ENCODE measurements around the gene NKRF. TPM values are rescaled to one million over a fixed set of nuclear protein-coding genes. Genes with fewer than 3 reads are reported as not detected.

The NKRF gene
- total RNA-seq = 2.0 and 4.4 TPM in 2 replicates

DNA sequence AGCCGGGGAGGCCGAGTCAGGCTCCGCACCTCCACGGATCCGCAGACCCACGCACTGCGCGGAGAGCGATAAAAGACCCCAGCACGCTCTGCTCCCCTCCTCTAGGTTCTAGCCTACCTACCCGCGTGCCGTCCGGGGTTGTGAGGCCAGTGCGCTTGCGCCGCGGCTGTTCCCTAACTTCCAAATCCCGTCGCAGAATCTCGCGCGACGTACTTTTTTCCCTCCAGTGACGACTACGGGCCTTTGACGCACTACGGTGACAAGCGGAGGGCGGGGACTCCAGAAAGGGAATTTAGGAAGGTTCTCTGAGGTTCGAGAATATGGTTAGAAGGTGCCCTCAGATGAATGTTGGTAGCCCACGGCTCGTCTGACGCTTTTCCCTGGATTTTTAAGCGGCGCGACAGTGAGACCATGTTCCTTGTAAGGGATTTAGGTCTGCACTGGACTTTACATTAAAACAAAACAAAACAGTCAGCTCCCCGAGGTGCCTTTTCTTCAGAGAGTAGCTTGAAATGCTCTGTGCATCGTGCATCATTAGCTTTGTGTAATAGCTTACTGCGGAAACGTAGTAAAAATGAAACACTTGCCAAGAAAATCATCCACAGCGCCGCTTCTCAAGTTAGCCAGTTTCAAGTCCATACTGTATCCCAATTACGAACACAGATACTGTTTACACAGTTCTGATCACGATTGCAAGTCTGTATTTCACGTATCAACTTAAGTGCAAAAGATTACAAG is at the start of gene NKRF:
Gene NKRF, minus strand, starts transcription at position 145 of the 738 bp plus-strand sequence.

DNA sequence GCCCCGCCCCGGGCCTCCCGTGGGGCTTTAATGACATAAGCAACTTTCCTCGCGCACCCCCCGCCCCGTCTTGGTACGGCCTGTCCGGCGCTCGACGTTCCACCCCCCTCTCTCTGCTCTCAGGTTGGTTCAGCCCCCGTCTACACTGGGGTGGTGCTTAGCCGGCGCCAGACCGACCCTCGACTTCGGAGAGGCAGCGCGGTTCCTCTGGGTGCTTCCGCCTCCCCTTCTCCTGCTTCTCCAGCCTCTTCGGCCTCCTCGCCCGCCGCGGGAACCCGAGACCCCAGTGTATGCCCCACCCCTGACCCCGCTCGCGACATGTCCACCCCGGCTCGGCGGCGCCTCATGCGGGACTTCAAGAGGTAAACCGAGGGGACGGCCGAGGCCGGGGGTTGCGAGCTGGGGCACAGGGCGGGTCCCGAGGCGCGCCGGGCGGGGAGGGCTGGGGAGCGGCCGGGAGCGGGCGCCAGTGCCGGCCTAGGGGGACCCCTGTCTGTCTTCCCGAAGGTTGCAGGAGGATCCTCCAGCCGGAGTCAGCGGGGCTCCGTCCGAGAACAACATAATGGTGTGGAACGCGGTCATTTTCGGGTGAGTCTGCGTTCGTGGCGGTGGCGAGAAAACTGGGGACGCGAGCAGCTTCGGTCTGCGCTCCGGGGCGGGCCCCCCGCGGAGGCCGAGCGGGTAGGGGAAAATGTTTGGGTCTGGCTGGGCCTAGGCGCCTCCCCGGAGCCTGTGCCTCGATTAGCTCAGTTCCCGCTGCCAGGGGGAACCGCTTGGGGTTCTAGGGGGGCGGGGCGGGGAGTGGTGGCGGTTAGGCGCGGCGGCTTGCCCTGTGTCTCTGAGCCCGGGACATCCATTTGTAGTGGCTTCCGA is 31.6 kb downstream of the NKRF start, which contains the start of gene UBE2A:
Gene UBE2A, plus strand, starts transcription at position 170 of the 873 bp plus-strand sequence. Its CDS starts 149 bp downstream, at position 319.

DNA sequence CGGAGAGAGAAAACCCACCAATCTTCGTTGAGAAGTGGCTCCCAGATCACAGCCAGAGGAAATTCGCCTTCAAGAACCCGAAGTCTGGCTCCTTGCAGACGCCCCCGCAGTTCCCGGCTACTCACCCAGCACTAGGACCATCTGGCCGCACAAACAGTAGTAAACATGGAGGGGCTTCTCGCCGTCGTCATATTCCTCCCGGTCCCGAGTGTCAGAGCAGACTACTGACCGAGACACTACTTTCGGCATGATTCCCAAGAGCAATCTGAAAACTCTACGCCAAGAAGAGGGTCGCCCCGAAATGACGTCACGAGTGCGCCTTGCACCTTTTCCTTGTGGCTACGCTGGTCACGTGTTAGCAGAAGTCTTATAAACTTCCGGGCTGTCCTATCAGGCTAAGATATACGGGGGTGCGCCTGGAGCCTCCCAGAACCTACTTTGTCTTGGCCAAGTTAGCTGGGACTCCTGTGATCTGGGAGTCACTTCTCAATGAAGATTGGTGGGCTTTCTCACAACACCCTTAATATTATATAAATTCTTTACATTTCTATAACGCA is 41.0 kb downstream of the NKRF start, which contains the start of gene STEEP1:
Gene STEEP1, minus strand, starts transcription at position 303 of the 557 bp plus-strand sequence. Its CDS starts 54 bp downstream, at position 249.

Other genes with a start within 250 kb of the NKRF start
- 19.3 and 24.5 TPM in 2 replicates for gene SLC25A43, start 207.1 kb downstream of the NKRF start, total RNA-seq
- 407 and 514 TPM in 2 replicates for gene SLC25A5, start 138.0 kb downstream of the NKRF start, total RNA-seq
- gene STEEP1, start 41.0 kb downstream of the NKRF start, total RNA-seq = 20.2 and 23.7 TPM in 2 replicates
- gene UBE2A, start 31.9 kb downstream of the NKRF start, total RNA-seq = 36.3 and 40.1 TPM in 2 replicates
- gene SEPTIN6, start 86.7 kb upstream of the NKRF start, total RNA-seq = 16.7 and 20.6 TPM in 2 replicates
- gene SOWAHD, start 152.2 kb upstream of the NKRF start, total RNA-seq = not detected in 2 replicates
- 5,842 and 7,254 TPM in 2 replicates for gene RPL39, start 185.2 kb upstream of the NKRF start, total RNA-seq
- gene UPF3B, start 246.5 kb upstream of the NKRF start, total RNA-seq = 0.86 and 1.6 TPM in 2 replicates

Data from myometrial cell (primary cell).